H9 (cell line): ENCODE results near the gene GPALPP1. TPM values are rescaled to one million over a fixed set of nuclear protein-coding genes. Genes with fewer than 3 reads are reported as not detected.

Source experiments
- DNase-seq: peaks from one replicate; pipeline ENCODE4 v3.0.0-alpha.2; 2017
- H2AFZ ChIP-seq: one replicate; pipeline ENCODE4 v1.6.1; 2013; ENCODE audit warnings: mild to moderate bottlenecking, low read length, control low read depth, moderate library complexity
- H2AK5ac ChIP-seq: 2 replicates; pipeline ENCODE4 v1.6.1; 2013; ENCODE audit warnings: low read length, control low read depth, mixed read lengths; ENCODE audit not compliant: insufficient read length
- H2BK120ac ChIP-seq: one replicate; pipeline ENCODE4 v1.6.1; 2013; ENCODE audit warnings: low read depth, mild to moderate bottlenecking, low read length, control low read depth, inconsistent platforms; ENCODE audit not compliant: poor library complexity, severe bottlenecking
- H2BK12ac ChIP-seq: 2 replicates; pipeline ENCODE4 v1.6.1; 2013; ENCODE audit warnings: low read length, control low read depth, mixed read lengths, low read depth; ENCODE audit not compliant: insufficient read length
- H2BK15ac ChIP-seq: 2 replicates; pipeline ENCODE4 v1.6.1; 2013; ENCODE audit warnings: low read depth, low read length, control low read depth
- H2BK20ac ChIP-seq: one replicate; pipeline ENCODE4 v1.6.1; 2013; ENCODE audit warnings: low read depth, mild to moderate bottlenecking, low read length, control low read depth, inconsistent platforms; ENCODE audit not compliant: poor library complexity, severe bottlenecking
- H2BK5ac ChIP-seq: 2 replicates; pipeline ENCODE4 v1.6.1; 2013; ENCODE audit warnings: low read length, control low read depth, mixed read lengths; ENCODE audit not compliant: insufficient read length
- H3K14ac ChIP-seq: 2 replicates; pipeline ENCODE4 v1.6.1; 2013; ENCODE audit warnings: low read length, control low read depth; ENCODE audit not compliant: insufficient read depth
- H3K18ac ChIP-seq: 2 replicates; pipeline ENCODE4 v1.6.1; 2013; ENCODE audit warnings: low read depth, mild to moderate bottlenecking, mixed read lengths, low read length, control low read depth; ENCODE audit not compliant: insufficient read length
- H3K23ac ChIP-seq: 2 replicates; pipeline ENCODE4 v1.6.1; 2013; ENCODE audit warnings: low read length, control low read depth, mixed read lengths, low read depth; ENCODE audit not compliant: insufficient read length
- H3K23me2 ChIP-seq: 2 replicates; pipeline ENCODE4 v1.6.1; 2013; ENCODE audit warnings: low read depth, mild to moderate bottlenecking, mixed read lengths, low read length, control low read depth; ENCODE audit not compliant: insufficient read length, poor library complexity, severe bottlenecking
- H3K27ac ChIP-seq: 2 replicates; pipeline ENCODE4 v1.5.1; 2013; ENCODE audit warnings: low read length, control low read depth, mixed read lengths, low read depth; ENCODE audit not compliant: insufficient read length
- H3K27me3 ChIP-seq: 2 replicates; pipeline ENCODE4 v1.6.1; 2013; ENCODE audit warnings: low read length, control low read depth, inconsistent platforms; ENCODE audit not compliant: insufficient read depth
- H3K4ac ChIP-seq: 2 replicates; pipeline ENCODE4 v1.6.1; 2013; ENCODE audit warnings: low read depth, mild to moderate bottlenecking, control low read depth, inconsistent platforms, low read length, moderate library complexity
- H3K4me1 ChIP-seq: 2 replicates; pipeline ENCODE4 v1.6.1; 2013; ENCODE audit warnings: low read length, control low read depth, inconsistent platforms; ENCODE audit not compliant: insufficient read depth
- H3K4me2 ChIP-seq: 2 replicates; pipeline ENCODE4 v1.6.1; 2013; ENCODE audit warnings: low read length, control low read depth, mixed read lengths; ENCODE audit not compliant: insufficient read length, insufficient read depth
- H3K56ac ChIP-seq: 2 replicates; pipeline ENCODE4 v1.6.1; 2013; ENCODE audit warnings: low read depth, mild to moderate bottlenecking, mixed read lengths, low read length, control low read depth; ENCODE audit not compliant: insufficient read length
- H3K79me1 ChIP-seq: 2 replicates; pipeline ENCODE4 v1.6.1; 2013; ENCODE audit warnings: low read depth, mild to moderate bottlenecking, moderate library complexity, low read length, control low read depth, inconsistent platforms; ENCODE audit not compliant: insufficient read depth, poor library complexity, severe bottlenecking
- H3K79me2 ChIP-seq: 2 replicates; pipeline ENCODE4 v1.6.1; 2013; ENCODE audit warnings: low read length, control low read depth, inconsistent platforms; ENCODE audit not compliant: insufficient read depth
- H3K9ac ChIP-seq: 2 replicates; pipeline ENCODE4 v1.6.1; 2013; ENCODE audit warnings: low read length, control low read depth, mixed read lengths; ENCODE audit not compliant: insufficient read length; ENCODE audit errors: extremely low read depth
- H3K9me3 ChIP-seq: one replicate; pipeline ENCODE4 v1.6.1; 2013; ENCODE audit warnings: low read depth, low read length, inconsistent platforms; ENCODE audit not compliant: control insufficient read depth
- H3T11ph ChIP-seq: one replicate; pipeline ENCODE4 v1.6.1; 2013; ENCODE audit warnings: mild to moderate bottlenecking, low read length, control low read depth, inconsistent platforms
- H4K20me1 ChIP-seq: one replicate; pipeline ENCODE4 v1.6.1; 2013; ENCODE audit not compliant: control insufficient read depth, insufficient read length, insufficient read depth
- H4K5ac ChIP-seq: 2 replicates; pipeline ENCODE4 v1.6.1; 2013; ENCODE audit warnings: low read depth, mild to moderate bottlenecking, mixed read lengths, low read length, control low read depth; ENCODE audit not compliant: insufficient read length
- H4K8ac ChIP-seq: replicated peaks from 2 replicates; pipeline ENCODE4 v1.6.1; 2013; ENCODE audit warnings: low read length, control low read depth, mixed read lengths, low read depth; ENCODE audit not compliant: insufficient read length
- H4K91ac ChIP-seq: 2 replicates; pipeline ENCODE4 v1.6.1; 2013; ENCODE audit warnings: low read depth, mild to moderate bottlenecking, moderate library complexity, mixed read lengths, low read length, control low read depth; ENCODE audit not compliant: insufficient read length
- H3K27ac Mint-ChIP-seq, 3 experiments: 2 replicates in 2 of 3; 3 replicates in 1 of 3; pipeline ENCODE4 v1.8.0; 2020 to 2021; ENCODE audit warnings: mixed read lengths in 3 of 3, mild to moderate bottlenecking in 1 of 3, moderate library complexity in 1 of 3
- H3K27me3 Mint-ChIP-seq: 2 replicates; pipeline ENCODE4 v1.8.0; 2021; ENCODE audit warnings: low read depth, mild to moderate bottlenecking, moderate library complexity, mixed read lengths
- H3K36me3 Mint-ChIP-seq, 3 experiments: 2 replicates in 2 of 3; 3 replicates in 1 of 3; pipeline ENCODE4 v1.8.0; 2020 to 2021; ENCODE audit warnings: low read depth in 3 of 3, mixed read lengths in 3 of 3; ENCODE audit not compliant: insufficient read depth in 1 of 3
- H3K4me1 Mint-ChIP-seq, 2 experiments: 2 replicates each; pipeline ENCODE4 v1.8.0; 2020; ENCODE audit warnings: mixed read lengths in 2 of 2
- H3K4me3 Mint-ChIP-seq, 2 experiments: 2 replicates in 1 of 2; 3 replicates in 1 of 2; pipeline ENCODE4 v1.8.0; 2020 to 2021; ENCODE audit warnings: mild to moderate bottlenecking in 2 of 2, mixed read lengths in 2 of 2, moderate library complexity in 1 of 2
- H3K9me3 Mint-ChIP-seq, 2 experiments: 2 replicates in 1 of 2; 3 replicates in 1 of 2; pipeline ENCODE4 v1.8.0; 2020; ENCODE audit warnings: mild to moderate bottlenecking in 2 of 2, mixed read lengths in 2 of 2, moderate library complexity in 1 of 2
- CTCF ChIP-seq: fragments of 200-600 bp; sonication (generic); conservative IDR thresholded peaks from 3 replicates; pipeline ENCODE4 v1.8.0; 2021; ENCODE audit warnings: antibody characterized with exemption, mild to moderate bottlenecking
- total RNA-seq: library from RNA; stranded (reverse); gene quantifications from 2 replicates; pipeline ENCODE4 v1.2.1, GENCODE V29; 2021

Gene GPALPP1
- total RNA-seq, 1 experiment from 2014 or later, result 21.9 TPM

GRCh38 chr13:44951184-44951583 is 38.2 kb upstream of the GPALPP1 start:
- Mint-ChIP-seq H3K4me1 (no peaks in the 10 kb centered on the region), H3K9me3 (no peaks in the 10 kb centered on the region), H3K27ac (no peak overlapping the region), H3K27me3 (no peaks in the 10 kb centered on the region), H3K4me3 (no peak overlapping the region), H3K36me3 (peaks cover 8 to 18% (median 15%) of the 10 kb centered on the region in 3 experiments; a peak in 5 of 7 replicates)
- H2BK5ac ChIP-seq, result no peak overlapping the region
- no peak overlapping the region for H2BK20ac ChIP-seq
- H3K23ac ChIP-seq, result no peak overlapping the region
- no peak overlapping the region for H3K14ac ChIP-seq
- no peaks in the 10 kb centered on the region for H3K4me1 ChIP-seq
- no peaks in the 10 kb centered on the region for H3K79me1 ChIP-seq
- H3K9ac ChIP-seq, result no peak overlapping the region
- no peak overlapping the region for H3K56ac ChIP-seq
- H3K27me3 ChIP-seq, result no peaks in the 10 kb centered on the region
- H2BK12ac ChIP-seq, result no peak overlapping the region
- no peak overlapping the region for H4K8ac ChIP-seq
- no peak for TF ChIP-seq CTCF
- no peaks in the 10 kb centered on the region for H3K23me2 ChIP-seq
- H3K4me2 ChIP-seq, result no peak overlapping the region
- H3K79me2 ChIP-seq, result no peaks in the 10 kb centered on the region
- no peak overlapping the region for H4K5ac ChIP-seq
- no peak overlapping the region for H3K27ac ChIP-seq
- H3K9me3 ChIP-seq, result no peaks in the 10 kb centered on the region
- no peak overlapping the region for H2BK15ac ChIP-seq
- H3T11ph ChIP-seq, result no peak overlapping the region
- no peak overlapping the region for H3K18ac ChIP-seq
- no peak overlapping the region for H2AK5ac ChIP-seq
- no peak overlapping the region for H3K4ac ChIP-seq
- H2AFZ ChIP-seq, result no peak overlapping the region
- H4K91ac ChIP-seq, result no peak overlapping the region
- no peak for DNase-seq
- H2BK120ac ChIP-seq, result no peak overlapping the region
- H4K20me1 ChIP-seq, result no peaks in the 10 kb centered on the region
